T47D (cell line): Measurements from ENCODE around the gene EEIG1.

Experiments used
- DNase-seq, 2 experiments: peaks; one replicate each; pipeline versions ENCODE4 v3.0.0 to v3.0.0-alpha.2; 2011 to 2012; ENCODE audit warnings: low read depth in 1 of 2, low spot score in 1 of 2
- JUND ChIP-seq: IDR thresholded peaks from 2 replicates; pipeline ENCODE4 v1.6.1; 2012; ENCODE audit warnings: low read depth
- in situ Hi-C: cut with HindIII; loops from 2 replicates; pipeline ENCODE4 v1.10.0; 2016; ENCODE audit warnings: low sequenced_read_pairs, low pct_unique_long_range_greater_than_20kb

The EEIG1 gene

GRCh38 chr9:127944586-127945218 lies 36.1 kb downstream of the EEIG1 start:
- no peak for DNase-seq
- in situ Hi-C loops, result no loop called here
- no peak for TF ChIP-seq JUND

- peak; percentile 73 to 86 for DNase-seq
- in situ Hi-C loops, result no loop called here
- TF ChIP-seq JUND, result no peak
Measured at GRCh38 chr9:127943731-127944144, 37.1 kb downstream of the EEIG1 start.

- in situ Hi-C loops, result no loop called here
- no peak for DNase-seq
Measured at GRCh38 chr9:127943011-127943662, 37.7 kb downstream of the EEIG1 start.

GRCh38 chr9:127942216-127943010 lies 38.4 kb downstream of the EEIG1 start:
- peak; percentile 70 for DNase-seq
- no peak for TF ChIP-seq JUND
- in situ Hi-C loops, result no loop called here

More at GRCh38 chr9:127943011-127943662, 37.7 kb downstream of the EEIG1 start:
- no peak for TF ChIP-seq JUND

- in situ Hi-C loops, result no loop called here
- no peak for DNase-seq
- no peak for TF ChIP-seq JUND
Measured at GRCh38 chr9:127941961-127942215, 38.9 kb downstream of the EEIG1 start.

- in situ Hi-C loops, result no loop called here
- no peak for TF ChIP-seq JUND
- no peak for DNase-seq
Measured at GRCh38 chr9:127941062-127941960, 39.5 kb downstream of the EEIG1 start.

- no peak for TF ChIP-seq JUND
- DNase-seq, result no peak
- in situ Hi-C loops, result no loop called here
Measured at GRCh38 chr9:127940593-127940992, 40.2 kb downstream of the EEIG1 start.

GRCh38 chr9:127938298-127938690 lies 42.5 kb downstream of the EEIG1 start:
- in situ Hi-C loops, result no loop called here
- DNase-seq, result no peak
- no peak for TF ChIP-seq JUND

GRCh38 chr9:127937388-127938297 lies 43.1 kb downstream of the EEIG1 start, which contains the start of gene DPM2:
TSS of gene DPM2 (minus strand) at chr9:127937854. CDS start at chr9:127937820, 34 bp downstream.
- no peak for TF ChIP-seq JUND
- DNase-seq, result peak; percentile 92 to 94

GRCh38 chr9:127937056-127937387 lies 43.8 kb downstream of the EEIG1 start:
- in situ Hi-C loops, result no loop called here
- no peak for DNase-seq

More at GRCh38 chr9:127937388-127938297, 43.1 kb downstream of the EEIG1 start, which contains the start of gene DPM2:
- in situ Hi-C loops, result no loop called here

GRCh38 chr9:127936347-127936852 lies 44.4 kb downstream of the EEIG1 start:
- TF ChIP-seq JUND, result no peak
- in situ Hi-C loops, result no loop called here
- no peak for DNase-seq

More at GRCh38 chr9:127937056-127937387, 43.8 kb downstream of the EEIG1 start:
- TF ChIP-seq JUND, result no peak

GRCh38 chr9:127935765-127936221 lies 45.0 kb downstream of the EEIG1 start:
- TF ChIP-seq JUND, result no peak
- in situ Hi-C loops, result no loop called here
- DNase-seq, result no peak
